ENCODE results near the gene PDE4A.
A peak's percentile ranks its signal among the peaks of the same experiment; 100 is the strongest.
"Not testable (repeated sequence)": the region's sequence is repeated elsewhere in the genome, so short reads cannot be mapped to it uniquely, and the experiment has no call there.

PDE4A gene

GRCh38 chr19:10403137-10404021 is 17.0 kb upstream of the PDE4A start, which contains the start of gene CDC37:
TSS of gene CDC37 (minus strand) at chr19:10403542. CDS start at chr19:10403479, 63 bp downstream.
- DNase-seq (ENCODE audit: low read depth), result peak; percentile 98

GRCh38 chr19:10404888-10405820 is 15.2 kb upstream of the PDE4A start:
- DNase-seq (ENCODE audit: low read depth), result peak; percentile 62

- no peak for DNase-seq (ENCODE audit: low read depth)
These were observed 14.1 kb upstream of the PDE4A start for GRCh38 chr19:10406191-10406590.

DNA sequence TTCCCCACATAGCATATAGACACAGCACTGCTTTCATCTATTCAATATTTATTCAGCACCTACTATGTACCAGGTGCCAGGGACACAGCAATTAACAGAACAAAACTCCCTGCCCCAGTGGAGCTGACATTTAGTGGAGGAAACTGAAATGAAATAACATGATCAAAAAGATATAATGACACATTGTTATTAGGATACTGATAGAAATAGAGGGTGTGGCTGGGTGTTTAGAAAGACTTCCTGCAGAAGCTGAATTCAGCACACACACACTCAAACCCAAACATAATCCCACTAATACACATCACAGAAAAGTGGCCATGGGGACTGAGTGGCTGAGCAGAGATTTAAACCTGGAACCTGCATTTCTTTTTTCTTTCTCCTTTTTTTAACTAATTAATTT is 13.2 kb upstream of the PDE4A start:
- no peak for DNase-seq (ENCODE audit: low read depth)

DNA sequence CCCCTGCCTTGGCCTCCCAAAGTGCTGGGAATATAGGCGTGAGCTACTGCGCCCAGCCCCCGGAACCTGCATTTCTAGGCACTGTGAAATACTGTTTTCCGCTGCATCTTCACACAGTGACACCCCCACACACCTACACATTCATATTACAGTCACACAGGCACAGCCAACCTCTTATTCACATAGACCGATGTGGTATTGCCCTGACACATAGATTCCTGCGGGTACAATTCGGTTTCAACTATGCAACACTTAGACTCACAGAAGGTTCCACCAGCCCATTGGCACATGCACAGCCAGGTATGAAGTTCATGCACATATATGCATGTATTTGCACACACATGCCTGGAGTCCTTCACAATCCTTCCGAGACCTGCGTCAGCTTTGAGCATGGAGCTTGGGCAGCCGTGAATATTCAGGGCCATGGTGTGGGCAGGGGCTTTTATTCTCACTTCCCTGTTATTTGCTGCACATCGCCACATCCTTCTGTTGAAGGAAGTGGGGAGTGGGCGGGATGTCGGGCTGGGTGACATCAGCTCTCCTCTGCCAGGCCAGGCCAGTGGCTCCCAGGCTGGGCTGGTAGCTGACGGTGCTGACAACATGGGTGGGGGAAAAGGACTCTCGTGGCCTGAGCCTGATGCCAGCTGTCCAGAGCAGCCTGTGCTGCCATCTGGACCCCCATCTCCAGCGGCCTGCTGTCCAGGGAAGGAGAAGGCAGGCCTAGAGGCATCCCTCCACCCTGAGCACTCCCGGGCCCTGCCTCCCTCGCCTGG is 11.6 kb upstream of the PDE4A start:
- DNase-seq (ENCODE audit: low read depth), result peak; percentile 61

DNA sequence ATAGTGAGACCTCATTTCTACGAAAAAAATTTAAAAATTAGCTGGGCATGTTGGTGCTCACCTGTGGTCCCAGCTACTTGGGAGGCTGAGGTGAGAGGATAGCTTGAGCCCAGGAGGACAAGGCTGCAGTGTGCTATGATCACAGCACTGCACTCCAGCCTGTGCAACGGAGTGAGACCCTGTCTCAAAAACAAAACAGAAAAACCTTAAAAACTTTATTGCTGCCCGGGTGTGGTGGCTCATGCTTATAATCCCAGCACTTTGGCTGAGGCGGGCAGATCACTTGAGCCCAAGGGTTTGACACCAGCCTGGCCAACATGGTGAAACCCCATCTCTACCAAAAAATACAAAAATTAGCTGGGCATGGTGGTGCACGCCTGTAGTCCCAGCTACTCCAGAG is 9.1 kb upstream of the PDE4A start:
- DNase-seq (ENCODE audit: low read depth), result not testable (repeated sequence)

DNA sequence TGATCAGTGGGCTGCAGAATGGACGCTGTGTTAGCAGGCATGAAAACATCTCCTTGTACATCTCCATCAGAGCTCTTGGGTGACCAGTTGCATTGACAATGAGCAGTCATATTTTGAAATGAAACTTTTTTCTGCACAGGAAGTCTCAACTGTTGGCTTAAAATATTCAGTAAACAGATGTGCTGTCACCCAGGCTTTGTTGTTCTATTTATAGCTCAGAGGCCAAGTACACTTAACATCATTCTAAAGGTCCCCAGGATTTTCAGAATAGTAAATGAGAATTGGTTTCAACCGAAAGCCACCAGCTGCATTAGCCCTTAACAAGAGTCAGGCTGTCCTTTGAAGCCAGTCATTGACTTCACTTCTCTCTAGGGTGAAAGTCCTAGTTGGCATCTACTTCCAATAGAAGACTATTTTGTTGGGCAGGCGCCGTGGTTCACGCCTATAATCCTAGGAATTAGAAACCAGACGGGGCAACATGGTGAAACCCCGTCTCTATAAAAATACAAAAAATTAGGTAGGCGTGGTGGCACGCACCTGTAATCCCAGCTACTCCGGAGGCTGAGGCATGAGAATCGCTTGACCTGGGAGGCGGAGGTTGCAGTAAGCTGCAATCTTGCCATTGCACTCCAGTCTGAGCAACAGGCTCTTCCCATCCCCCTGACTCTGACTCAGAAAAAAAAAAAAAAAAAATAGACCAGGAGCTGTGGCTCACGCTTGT is 7.9 kb upstream of the PDE4A start:
- no peak for DNase-seq (ENCODE audit: low read depth)

DNA sequence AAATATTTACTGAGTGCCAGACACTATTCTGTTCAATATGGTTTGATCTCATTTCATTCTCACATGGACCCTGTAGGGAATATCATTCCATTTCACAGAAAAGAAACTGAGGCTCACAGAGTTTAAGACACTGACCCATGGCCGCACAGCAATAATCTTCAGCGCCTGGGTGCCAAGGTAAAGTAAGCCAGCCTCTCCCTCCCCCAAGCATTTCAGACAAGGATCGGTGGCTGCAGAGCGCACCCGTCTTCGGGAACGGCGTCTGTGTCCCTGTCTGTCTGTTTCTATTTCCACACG is 4.3 kb upstream of the PDE4A start:
- no peak for DNase-seq (ENCODE audit: low read depth)

DNA sequence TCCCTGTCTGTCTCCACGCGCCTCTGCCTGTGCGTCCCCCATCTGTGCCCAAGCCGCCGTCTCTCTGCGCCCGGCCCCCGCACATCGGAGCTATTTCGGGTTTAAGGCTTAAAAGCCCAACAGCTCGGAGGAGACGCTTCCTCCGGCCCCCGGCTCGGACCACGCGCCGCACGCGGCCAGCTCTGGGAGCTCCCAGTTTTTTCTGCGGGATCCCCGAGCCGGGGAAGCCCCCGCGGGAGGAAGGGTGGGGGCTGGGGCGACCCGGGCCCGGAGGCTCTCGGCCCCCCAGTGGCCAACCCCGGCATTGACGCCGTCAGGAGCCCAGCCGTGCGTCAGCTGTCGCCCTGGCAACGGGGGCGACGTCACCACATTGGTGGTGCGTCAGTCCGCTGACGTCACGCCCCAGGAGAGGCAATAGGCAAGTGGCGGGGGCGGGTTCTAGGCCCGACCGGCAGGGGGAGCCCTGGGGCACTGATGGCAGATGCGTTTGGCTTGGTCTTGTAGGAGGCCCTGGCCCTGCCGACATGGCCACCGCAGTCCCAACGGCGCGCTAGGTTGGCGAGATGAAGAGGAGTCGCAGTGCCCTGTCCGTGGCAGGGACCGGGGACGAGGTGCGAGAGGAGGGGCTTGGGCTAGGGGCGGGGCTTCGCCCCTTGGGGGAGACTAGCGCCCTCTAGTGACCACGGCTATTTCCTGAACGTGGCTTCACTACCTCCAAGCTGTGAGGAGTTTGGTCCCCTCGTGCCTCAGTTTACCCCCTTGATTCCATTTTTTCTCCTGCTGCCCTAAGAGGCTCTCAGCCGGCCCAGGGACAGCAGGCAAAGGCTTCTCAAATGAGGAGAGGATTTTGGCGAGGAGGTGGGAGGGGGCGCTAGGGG is 3.7 kb upstream of the PDE4A start:
- peak; percentile 96 for DNase-seq (ENCODE audit: low read depth)

DNA sequence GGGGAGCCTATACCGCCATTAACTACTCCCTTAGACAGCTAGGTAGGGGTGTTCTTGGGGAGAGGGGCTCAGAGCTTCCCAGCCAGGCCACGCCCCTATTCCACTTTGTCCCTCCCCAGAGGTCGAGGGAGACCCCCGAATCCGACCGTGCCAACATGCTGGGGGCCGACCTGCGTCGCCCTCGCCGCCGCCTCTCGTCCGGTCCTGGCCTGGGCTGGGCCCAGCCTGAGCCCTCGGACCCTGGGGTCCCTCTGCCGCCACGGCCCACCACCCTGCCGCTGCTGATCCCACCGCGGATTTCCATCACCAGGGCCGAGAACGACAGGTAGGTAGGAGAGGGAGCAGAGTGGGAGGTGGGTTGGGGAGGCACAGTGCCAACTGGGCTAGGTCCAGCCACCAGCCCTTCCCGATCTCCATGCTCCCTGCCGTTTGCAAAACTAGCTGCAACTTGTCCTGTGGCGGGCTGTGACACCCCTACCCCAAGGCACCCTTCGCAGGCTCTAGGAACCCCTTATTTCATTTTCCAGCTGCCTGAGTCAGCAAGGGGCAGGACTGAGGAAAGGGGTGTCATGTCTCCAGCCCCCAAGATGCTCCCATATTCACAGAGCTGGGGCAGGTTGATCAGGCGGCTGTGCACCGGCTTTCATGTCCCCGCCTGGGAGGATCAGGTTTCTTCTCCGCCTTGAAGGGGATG is 2.6 kb upstream of the PDE4A start:
- no peak for DNase-seq (ENCODE audit: low read depth)

DNA sequence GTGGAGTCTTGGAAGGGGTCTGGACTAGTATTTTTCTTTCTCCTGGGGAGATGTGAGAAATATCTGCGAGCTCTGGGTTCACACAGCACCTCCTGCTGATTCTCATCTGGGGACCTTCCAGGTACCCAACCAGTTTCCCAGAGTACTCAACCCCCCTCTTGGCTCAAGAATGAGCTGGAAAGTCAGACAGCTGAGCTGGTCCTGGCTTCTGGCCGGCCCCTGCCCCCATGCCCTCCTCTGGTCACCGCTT is 2.2 kb upstream of the PDE4A start:
- DNase-seq (ENCODE audit: low read depth), result no peak

DNA sequence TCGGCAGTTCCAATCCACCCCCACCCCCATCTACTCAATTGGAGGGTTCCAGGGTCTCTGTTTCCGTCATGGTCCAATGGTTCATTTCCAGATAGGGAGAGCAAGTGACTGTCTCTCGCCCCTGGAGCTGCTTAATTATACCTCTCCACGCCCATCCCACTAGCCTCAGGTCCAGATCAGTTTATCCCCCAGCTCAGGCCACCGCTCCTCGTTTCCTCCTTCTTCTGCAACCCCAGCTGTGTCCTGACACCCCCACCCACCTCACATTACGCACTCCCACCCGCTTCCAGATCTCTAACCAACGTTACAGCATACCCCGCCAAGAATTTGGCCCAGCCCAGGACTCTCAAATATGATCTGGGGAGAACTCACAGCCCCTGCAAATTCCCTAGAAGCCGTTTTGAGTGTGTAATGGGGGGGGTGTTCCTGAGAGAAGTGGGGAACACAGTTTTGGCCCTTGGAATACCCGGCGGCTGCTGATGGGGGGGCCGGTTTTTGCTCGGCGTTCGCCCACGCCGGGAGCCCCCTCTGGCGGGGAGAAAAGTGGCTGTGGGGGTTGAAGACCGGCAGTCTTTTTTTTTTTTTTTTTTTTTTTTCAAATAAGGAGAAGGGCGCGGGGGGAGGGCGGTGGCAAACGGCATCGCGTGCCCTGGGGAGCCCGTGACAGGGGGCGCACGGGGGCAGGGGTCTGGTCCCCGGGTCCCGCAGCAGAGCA is 1.7 kb upstream of the PDE4A start:
- no peak for DNase-seq (ENCODE audit: low read depth)

DNA sequence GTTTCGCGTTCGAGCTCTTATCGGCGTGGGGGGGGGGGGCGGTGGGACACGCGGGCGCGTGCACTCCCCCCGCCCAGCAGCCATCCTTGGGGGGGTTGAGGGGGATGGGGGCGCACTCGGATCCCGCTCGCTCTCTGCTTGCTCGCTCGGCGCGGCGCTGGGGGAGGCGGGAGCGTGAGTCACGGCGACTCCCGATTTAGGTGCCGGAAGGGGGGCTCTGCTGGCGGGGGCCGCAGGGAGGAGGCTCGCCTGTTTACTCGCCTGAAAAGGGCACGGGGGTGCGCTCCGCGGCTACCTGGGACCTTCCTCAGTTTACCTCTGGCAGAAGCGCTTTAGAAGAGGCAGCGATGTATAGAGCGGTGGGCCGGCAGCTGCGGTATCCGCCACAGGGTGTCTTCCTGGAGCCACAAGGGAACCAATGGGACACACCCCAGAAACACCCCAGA is 1.1 kb upstream of the PDE4A start:
- no peak for DNase-seq (ENCODE audit: low read depth)

- peak; percentile 42 for DNase-seq (ENCODE audit: low read depth)
These were observed 493 bp upstream of the PDE4A start for GRCh38 chr19:10419646-10420443.

GRCh38 chr19:10421240-10422045 is 1.1 kb downstream of the PDE4A start:
- DNase-seq (ENCODE audit: low read depth), result no peak

DNA sequence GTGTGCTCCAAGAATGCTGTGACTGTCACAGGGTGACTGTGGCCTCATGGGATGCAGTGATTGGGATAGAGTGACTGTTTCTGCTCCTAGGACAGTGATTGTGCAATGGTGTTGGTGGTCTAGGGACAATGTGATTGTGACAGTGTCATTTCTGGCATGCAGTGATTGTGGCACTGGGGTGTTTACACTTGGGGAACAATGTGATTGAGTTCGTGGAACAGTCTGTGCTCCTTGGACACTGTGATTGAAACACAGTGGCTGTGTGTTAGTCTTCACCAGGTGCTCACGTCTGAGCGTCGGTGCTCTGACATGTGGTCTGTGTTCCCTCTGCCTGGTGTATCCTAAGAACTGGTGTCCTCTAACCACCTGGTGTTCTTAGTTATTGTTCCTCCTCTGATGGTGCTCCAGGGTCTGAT is 1.7 kb downstream of the PDE4A start:
- no peak for DNase-seq (ENCODE audit: low read depth)

GRCh38 chr19:10422846-10423245 is 2.5 kb downstream of the PDE4A start:
- DNase-seq (ENCODE audit: low read depth), result no peak

Data from activated T-cell treated with anti-CD3 and anti-CD28 coated beads for 48 hours (primary cell).